Raji (cell line): ENCODE results near the gene CSN1S1.

ENCODE experiments used
- POLR2A ChIP-seq: IDR thresholded peaks from 2 replicates; pipeline ENCODE4 v1.6.1; 2011; ENCODE audit warnings: low read depth, low read length, control low read depth; ENCODE audit not compliant: insufficient read depth

The CSN1S1 gene, protein sequence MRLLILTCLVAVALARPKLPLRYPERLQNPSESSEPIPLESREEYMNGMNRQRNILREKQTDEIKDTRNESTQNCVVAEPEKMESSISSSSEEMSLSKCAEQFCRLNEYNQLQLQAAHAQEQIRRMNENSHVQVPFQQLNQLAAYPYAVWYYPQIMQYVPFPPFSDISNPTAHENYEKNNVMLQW

DNA sequence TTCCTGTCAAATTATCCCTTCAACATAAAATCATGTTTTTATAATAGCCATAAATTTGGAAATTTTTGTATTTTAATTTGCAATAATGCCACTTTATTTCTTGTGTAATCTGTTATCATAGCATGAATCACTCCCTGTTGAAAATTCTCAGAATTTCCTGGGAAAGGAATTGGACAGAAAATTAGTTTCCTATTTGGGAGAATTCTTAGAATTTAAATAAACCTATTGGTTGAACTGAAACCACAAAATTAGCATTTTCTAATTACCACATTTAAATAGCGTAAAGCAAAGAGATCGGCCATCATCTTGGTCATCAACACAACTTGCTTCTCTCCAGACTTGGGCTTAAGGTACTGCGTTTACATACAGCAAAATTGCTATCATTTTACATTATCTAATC, at the start of gene CSN1S1:
Gene CSN1S1, plus strand, starts transcription at position 301 of the 400 bp plus-strand sequence. CDS start 1,488 bp downstream, outside the sequence.
- no peak for TF ChIP-seq POLR2A

DNA sequence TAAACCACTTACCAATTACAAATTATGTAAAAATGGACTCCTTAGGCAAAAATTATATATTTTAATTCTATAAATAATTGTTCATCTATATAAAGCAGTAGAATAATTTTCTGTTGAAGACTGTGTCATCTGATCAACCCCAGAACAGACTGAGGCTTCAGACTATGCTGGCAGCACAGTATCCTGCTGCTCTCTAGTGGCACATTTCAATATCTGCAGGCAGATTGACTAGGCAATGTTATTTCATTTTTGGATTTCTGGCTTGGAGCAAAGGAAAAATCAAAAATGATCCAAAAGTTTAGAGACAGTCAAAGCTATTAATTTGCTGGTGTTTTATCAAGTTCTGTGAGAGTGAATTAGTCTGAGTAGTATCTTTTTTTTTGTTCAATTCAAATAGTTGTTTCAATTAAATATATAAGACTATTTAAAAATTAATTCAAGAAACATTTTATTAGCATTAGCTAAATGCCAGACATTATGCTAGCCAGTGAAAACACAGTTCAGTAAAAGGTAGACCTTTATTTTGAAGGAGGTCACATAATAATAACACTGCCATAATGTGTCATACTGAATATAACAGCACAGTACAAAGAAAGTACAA, 49.6 kb upstream of the CSN1S1 start:
- TF ChIP-seq POLR2A = no peak

DNA sequence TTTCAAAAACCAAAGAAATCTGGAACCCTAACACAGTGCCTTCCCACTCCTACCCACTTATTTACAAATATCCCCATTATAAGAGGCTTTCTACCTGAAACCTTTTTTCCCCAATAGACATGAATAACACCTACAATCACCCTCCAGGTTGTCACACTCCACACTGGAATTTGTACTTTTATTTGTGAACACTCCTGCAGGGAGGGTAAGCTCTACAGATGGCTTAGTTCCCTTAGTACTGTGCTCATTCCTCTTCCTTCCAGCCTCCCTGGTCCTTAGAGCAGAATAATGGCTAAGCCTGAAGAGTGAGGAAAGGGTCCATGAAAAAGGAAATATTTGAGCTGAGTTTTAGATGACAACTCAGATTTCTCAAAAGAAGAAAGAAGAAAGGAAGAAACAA, 48.7 kb upstream of the CSN1S1 start:
- no peak for TF ChIP-seq POLR2A

DNA sequence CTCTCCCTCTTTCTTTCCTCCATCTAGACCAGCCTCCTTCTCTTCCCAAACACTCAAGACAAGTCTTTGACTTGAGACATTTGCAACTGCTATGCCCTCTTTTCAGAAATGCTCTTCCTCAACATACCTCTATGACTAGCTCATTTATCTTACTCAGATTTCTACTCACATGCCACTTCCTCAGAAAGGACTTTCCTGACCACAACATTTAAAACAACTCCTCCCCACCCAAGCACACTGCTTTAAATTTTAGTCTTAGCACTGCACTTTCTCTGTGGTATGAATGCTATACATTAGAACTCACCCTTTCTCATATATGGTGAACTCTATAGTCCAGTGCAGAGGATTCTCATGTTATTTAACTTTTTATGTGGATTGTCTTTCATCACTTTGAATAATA, 42.5 kb upstream of the CSN1S1 start:
- TF ChIP-seq POLR2A = no peak

DNA sequence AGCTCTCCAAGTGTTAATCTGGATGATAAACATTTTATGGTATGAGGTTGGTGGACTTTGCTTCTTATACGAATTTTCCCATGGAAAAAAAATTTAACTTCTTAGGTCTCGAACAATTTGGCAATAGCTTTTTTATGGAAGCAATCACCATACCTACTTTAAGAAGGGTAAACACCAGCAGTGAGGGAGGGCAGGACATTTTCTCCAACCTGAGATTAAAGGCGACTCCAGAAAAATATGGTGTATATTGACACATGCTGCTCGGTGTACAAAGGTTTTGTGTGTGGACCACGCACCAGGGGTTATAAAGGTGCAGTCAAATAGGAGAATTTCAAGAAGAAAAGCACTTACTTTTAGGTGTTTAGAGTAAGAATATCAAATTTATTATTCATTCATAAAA, 36.7 kb upstream of the CSN1S1 start:
- no peak for TF ChIP-seq POLR2A

DNA sequence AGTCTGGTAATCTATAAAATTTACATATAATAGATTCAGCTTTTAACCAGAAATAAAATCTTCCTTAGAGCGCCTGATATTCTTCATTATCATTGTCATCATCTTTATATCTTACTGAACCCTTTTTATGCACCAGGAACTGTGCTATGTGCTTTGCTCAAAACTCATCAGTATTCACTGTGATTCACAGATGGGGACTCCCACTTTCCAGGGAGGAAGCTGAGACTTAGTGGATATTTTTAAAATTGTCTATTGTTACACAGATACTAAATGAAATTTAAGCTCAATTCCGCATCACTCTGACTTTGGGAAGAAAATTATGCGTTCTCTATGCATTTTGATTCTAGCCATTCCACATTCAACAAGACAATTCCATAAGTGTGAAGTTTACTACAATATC, 36.1 kb upstream of the CSN1S1 start:
- TF ChIP-seq POLR2A = no peak

DNA sequence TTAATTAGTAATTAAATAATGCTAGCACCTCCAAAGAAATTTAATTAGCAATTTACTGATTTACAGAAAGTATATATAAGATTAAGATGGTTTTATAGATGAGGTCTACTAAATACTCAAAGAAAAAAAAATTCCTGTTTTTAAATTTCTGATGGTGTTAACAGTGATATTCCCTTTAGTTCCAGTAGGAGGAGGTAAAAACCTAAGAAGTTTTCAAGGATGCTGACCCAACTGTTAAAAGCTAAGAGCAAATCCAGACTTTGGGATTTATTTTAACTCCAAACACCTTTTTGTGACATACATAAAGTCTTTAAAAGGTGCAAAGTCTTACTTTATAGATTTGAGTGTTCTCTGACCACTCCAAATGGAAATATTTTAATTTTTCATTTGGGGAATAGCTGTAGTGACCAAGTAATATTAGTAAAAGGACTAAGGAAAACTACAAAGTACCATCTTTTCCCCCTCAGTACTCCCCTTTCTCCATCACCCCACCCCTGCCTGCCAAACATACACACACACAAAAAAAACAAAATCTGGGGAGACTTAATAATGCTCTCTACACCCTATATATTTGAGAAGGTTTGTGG, 34.2 kb upstream of the CSN1S1 start:
- no peak for TF ChIP-seq POLR2A

DNA sequence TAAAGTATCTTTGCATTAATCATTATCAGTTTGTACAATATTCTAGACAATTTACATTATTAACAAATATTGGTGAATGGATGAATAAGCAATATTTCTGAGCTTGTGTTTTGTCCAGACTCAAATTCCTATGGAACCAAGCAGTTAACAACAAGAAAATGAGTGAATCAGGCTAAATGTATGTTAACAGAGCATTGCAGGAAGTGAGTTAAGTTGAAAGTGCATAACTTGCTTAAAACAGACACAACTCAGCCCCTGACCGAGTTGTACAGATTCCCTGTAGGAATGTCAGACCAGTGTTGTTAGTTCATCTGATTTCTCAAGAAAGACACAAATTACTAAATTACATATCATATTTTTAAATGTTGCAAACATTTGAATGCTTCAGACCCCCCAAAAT, 23.7 kb upstream of the CSN1S1 start:
- TF ChIP-seq POLR2A = no peak

DNA sequence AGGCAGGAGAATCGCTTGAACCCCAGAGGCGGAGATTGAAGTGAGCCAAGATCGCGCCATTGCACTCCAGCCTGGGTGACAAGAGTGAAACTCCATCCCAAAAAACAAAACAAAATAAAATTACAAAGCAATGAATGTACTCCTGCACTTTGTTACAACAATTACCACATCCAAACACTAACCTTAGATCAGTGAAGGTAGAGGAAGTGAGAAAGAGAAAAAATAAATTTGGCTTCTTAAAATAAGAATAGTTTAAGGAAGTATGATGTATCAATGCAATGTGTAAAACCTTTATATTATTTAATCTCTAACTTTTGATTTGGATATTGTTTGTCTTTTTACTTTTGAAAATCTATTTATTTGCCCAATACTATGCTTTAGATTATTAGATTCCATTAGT, 21.7 kb upstream of the CSN1S1 start:
- no peak for TF ChIP-seq POLR2A

DNA sequence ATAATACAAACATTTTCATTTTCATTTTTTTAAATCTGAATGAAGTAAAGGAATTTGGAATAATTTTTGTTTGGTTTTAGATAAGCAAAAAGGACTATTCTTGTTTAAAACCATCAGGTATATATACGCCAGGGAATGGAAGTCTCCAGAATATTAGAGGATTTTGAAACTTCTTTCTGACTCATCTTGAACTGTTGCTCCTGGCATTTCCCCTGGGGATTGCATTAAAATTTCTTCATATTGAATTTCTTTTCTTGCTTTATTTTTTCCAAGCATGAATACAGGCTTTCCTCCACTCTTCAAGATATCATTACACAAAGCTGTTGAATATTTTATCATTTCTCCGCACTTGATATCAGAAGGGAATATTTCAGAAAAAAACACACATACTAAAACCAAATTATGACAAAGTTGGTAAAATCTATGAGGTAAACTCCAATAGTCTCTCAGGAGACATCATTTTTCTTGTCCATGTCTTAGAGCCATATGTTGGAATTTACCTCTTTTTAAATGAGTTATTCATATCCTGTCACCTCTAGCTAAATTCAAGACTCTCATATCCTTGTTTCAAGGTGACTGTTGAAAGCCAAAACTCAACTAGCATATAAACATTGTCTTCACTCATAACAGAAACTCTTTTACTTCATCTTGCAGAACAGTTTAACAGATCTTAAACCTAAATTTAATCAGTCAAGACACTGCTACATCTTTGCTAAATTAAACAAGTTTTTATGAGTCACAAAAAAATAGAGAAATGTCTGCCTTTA, 20.7 kb upstream of the CSN1S1 start:
- TF ChIP-seq POLR2A = no peak

DNA sequence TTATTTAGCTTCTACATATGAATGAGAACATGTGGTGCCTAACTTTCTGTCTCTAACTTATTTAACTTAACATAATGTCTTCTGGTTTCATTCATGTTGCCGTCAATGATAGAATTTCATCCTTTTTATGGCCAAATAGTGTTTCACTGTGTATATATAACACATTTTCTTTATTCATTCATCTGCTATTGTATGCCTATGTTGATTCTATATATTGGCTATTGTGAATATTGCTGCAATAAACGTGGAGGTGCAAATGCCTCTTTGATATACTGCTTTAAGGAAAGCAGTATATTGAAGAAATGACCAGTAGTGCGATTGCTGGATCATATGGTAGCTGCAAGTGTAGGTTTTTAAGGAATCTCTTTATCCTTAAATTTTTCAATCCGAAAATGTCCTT, 10.0 kb upstream of the CSN1S1 start:
- no peak for TF ChIP-seq POLR2A

DNA sequence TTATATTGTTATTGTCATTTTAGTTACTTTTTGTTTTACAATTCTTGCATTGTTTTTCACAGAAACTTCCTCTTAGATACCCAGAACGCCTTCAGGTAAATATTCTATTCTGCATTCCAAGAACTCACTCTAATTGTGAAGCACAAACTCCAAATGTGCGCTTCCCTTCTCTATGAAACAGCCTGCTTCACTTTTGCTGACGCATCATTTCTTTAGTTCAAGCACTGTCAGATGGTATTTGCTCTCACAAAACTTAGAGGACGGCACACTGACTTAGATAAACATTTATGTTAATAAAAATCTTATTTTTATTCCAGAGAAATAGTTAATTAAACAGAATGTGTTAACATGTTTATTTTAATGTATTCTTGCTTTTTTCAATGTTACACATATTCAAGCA, 3.3 kb downstream of the CSN1S1 start:
- no peak for TF ChIP-seq POLR2A

DNA sequence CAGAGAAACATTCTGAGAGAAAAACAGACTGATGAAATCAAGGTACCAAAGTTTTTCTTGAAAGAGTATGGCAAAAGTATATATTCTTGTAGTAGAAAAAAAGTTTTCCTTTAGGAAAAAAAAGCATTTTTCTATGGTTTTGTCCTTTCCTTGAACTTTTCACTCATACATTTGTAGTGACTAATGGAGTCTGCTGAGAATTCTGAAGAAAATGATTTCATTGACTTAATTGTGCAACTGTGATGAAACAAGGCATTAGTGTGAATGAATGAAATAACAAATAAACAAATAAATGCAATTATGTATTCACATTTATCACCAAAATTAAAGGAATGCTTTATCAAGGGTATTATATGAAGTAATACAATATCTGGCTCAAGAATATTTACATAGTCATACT, 5.7 kb downstream of the CSN1S1 start:
- no peak for TF ChIP-seq POLR2A

DNA sequence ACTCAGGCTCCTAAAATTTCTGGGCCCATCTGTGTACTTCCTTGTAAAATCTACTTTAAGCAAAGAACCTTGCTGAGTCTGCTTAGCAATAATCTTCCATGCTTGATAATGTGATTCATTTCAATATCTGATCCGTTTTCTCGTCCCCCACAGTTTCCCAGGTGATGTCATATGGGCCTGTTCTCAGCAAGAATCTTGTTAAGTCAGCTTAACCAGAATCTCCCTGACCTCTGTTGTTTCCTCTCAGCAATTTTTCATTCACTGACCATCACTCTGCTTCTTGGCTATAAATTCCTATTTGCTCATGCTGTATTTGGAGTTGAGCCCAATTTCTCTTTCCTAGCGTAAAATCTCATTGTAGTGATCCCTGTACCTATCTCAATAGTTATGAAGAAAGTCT, 20.7 kb downstream of the CSN1S1 start:
- TF ChIP-seq POLR2A = no peak

DNA sequence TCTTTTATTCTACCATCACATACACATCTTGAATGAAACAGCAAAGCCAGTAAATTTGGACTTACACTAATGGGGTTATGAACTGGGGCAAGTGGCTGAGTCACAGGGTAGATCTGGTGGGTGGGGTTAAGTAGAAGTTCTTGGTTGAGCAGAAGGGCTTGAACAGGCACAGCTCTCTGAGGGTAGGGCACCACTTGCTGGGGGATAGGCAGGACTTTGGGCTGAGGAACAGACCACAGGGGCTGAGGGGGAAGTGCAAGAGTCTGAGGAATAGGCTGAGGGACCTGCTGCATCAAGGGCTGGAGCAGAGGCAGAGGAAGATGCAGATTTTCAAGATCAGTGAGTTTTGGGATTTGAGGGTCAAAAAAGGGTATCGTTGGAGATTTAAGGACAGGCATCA, 26.3 kb downstream of the CSN1S1 start:
- TF ChIP-seq POLR2A = no peak

DNA sequence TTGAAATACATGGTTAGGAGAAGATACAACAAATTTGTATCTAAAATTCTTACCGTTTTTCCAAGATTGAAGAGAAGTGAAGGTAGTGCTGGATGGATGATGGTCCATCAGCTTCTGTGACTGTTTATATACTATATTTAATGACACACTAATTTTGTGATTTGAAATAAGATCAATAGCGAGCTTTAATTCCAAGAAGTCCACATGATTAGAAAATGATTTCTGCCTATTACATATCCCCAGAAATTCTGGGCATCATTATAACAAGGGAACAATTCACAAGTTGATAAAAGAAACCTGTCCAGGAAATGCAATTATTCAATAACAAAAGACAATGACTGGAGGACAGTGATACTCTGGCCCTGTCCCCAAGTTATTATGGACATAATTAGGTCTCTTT, 34.8 kb downstream of the CSN1S1 start, which contains the start of gene CSN2:
Gene CSN2, minus strand, starts transcription at position 101 of the 400 bp plus-strand sequence. CDS start 4,733 bp downstream, outside the sequence.
- no peak for TF ChIP-seq POLR2A
